Right lobe of liver (tissue), 4 donors: ENCODE results near the gene GFPT1.

Experiments used
- CTCF ChIP-seq, 4 donors: fragments of 200-600 bp in 3 of 4; fragments of 450-650 bp in 1 of 4; IDR thresholded peaks; one replicate each; pipeline versions ENCODE4 v1.5.1 to v1.8.0; 2016 to 2022; ENCODE audit warnings: antibody characterized with exemption in 4 of 4, mild to moderate bottlenecking in 2 of 4
- POLR2A ChIP-seq: fragments of 450-650 bp; IDR thresholded peaks from one replicate; pipeline ENCODE4 v1.6.1; 2017; ENCODE audit warnings: antibody characterized with exemption, mild to moderate bottlenecking
- donor health status: DM: no; HTN: no; CAD: no.
- donor health status: DM: no; HTN: no; CAD: no.
- donor health status: DM: no; HTN: yes; CAD: no.

DNA sequence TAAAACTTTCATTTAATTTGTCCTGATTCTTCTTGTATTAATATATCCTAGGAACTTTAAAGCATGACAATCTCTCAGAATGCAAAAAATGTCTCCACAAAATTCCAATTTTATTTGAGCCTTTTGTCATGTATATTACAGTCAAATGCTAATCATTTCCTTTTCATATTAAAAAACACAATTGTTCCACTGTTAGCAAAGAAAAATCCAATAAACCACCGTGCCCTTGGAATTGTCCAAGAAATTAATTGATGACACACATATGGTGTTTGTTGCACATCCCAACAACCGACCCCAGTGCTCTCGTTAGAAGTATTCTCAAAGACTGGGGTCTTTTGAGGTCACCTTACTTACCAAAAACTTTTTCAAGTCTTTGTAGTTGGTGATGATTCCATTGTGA, 28.1 kb downstream of the GFPT1 start:
- TF ChIP-seq POLR2A (no peak), CTCF (IDR thresholded peaks at IDR 0.05) (no peak)
